GM18526 (cell line): Measurements from ENCODE around the gene TBC1D17.

Experiments
- POLR2A ChIP-seq: IDR thresholded peaks from 3 replicates; pipeline ENCODE4 v1.6.1; 2011; ENCODE audit not compliant: insufficient read length; ENCODE audit errors: extremely low read depth

Gene TBC1D17

GRCh38 chr19:49863935-49864320 lies 13.6 kb upstream of the TBC1D17 start:
- no peak for TF ChIP-seq POLR2A

GRCh38 chr19:49864890-49865289 lies 12.6 kb upstream of the TBC1D17 start:
- TF ChIP-seq POLR2A, result no peak

DNA sequence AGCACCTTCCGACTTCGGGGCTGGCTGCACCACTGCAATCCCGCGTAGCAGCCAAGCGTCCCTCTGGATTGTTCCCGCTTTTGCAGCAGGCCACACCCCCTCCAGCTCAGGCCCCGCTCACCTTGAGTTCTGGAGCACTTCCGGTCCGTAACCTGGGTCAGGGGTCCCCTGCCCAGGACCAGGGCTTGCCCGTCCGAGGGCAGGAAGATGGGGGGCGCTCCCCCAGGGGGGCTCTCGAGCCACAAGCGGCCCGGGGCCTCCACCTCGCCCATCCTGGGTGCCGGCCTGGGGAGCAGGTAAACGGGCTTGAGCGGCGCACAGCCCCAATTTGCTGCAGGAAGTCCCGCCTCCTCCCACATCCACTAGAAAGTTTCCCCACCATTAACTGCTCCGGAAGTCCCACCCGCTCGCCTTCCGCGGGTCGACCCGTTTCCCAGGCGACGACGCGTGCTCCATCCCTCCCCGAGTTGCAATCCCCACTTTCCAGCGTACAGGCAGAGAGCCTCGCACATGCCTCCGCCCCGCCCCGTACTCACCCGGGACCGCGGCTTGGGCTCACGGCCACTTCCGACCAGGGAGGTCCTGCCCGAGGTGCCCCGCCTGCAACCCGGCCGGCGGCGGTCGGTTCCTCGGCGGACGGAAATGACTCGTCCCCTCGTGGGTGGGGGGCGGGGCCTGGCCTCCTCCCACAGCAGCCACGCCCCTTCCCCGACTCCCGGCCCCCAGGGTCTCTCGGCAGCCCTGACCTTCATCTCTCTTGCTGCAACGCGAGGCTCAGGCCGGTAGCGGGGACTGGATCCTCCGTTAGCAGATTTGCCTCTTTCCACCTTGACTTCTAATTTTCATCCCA lies 10.3 kb upstream of the TBC1D17 start, which contains the start of gene PNKP:
Gene PNKP (minus strand): TSS at position 644 of the 850 bp plus-strand sequence. CDS start 372 bp downstream, at position 272.
- peak; percentile 81 for TF ChIP-seq POLR2A

DNA sequence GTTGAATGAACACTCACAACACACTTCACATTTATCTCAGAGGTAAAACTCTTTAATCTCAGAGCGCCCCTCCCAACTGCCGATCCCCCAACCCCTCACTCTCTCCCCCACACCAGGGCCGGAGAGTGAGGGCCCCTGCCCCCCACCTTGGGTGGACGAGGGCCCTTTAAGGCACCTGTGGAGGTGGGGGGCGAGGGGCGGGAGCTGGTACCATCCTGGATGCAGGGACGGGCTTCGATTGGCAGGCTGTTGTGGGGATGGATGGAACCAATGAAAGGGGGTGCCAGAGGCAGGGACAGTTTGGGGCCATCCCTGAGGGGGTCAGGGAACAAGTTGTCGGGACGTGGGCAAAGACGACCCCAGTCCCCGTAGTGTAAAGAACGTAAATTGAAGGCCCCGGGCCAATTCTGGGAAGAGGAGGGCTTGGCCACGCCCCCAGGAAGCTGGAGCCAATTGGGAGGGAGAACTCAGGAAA lies 8.5 kb upstream of the TBC1D17 start:
- TF ChIP-seq POLR2A, result peak; percentile 2

DNA sequence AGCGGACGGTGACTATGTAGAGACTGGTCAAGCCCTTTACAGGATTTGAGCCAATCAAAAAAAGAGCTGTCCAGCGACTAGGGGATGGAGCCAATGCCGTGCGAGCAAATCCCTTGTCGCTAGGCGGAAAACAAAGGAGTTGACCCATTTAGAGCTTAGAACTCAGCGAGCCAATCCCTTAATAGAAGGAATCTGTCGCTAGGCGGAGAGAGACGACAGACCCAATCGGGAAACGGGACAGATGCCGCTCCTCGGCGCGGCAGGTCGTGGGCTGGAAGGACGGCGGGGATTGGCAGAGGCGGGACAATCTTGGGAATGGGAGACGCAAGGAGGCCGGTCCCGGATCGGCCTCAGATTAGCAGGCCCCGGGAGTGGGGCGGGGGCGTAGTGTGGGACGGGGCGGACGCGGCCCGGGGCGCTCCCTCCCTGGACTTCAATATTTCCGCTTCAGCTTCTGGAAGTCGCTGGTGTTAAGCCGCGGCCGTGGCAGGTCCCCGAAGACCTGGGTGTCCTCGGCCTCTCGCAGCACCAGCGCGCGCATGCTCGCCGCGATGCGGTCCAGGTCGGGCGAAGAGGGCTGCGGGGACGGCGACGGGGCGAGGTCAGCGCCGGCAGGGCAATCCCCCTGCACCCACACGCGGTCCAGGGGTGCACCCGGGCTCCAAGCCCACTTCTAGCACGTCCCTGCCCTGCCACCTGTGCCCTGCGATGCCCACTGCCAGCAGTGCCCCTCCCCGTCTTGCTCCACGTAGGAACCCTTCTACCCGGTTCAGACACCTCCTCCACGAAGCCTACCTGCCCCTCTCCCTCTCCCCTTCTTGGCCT lies 7.8 kb upstream of the TBC1D17 start:
- peak; percentile 60 for TF ChIP-seq POLR2A

- no peak for TF ChIP-seq POLR2A
Measured at GRCh38 chr19:49870309-49870901, 7.1 kb upstream of the TBC1D17 start.

- TF ChIP-seq POLR2A, result no peak
Measured at GRCh38 chr19:49871349-49871985, 6.0 kb upstream of the TBC1D17 start.

DNA sequence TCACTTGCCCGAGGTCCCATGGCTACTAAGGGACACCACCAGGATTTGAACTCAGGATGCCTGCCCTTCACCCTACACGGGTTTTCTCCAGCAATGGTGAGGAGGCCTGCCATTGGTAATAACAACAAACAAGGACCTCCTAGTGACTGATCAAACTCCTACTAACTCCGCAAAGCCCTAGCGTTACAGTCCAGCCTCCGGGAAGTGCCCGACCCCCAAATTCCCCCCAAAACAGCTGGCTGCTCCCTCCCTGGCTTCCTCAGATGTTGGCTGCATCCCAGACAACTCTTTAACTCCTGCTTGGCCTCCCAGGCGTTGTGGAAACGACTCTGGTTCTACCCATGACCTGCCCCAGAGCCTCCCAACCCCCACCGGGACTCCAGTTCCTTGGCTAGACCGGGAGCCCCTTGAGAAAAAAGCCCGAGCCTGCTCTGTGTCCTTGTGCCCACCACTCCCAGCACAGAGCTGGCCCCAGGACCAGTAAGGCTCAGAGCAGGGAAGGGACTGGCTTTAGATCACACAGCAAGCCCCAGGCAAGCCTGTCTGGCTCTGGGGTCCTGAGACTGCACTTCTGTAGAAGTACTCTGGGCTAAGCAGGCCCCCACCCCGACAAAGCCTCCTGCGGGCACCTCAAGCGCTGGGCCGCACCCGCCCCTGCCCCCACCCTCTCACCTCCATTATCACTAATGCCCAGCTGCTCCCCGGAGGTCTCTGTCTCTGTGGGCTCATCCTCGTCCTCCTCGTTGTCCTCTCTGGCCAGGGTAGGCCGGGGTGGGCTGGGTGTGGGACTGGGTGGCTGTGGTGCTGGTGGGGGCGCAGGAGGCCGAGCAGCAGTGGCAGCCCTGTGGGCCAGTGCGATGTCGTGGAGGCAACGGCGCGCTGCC lies 5.0 kb upstream of the TBC1D17 start:
- no peak for TF ChIP-seq POLR2A

GRCh38 chr19:49873129-49873521 lies 4.4 kb upstream of the TBC1D17 start:
- TF ChIP-seq POLR2A, result no peak

DNA sequence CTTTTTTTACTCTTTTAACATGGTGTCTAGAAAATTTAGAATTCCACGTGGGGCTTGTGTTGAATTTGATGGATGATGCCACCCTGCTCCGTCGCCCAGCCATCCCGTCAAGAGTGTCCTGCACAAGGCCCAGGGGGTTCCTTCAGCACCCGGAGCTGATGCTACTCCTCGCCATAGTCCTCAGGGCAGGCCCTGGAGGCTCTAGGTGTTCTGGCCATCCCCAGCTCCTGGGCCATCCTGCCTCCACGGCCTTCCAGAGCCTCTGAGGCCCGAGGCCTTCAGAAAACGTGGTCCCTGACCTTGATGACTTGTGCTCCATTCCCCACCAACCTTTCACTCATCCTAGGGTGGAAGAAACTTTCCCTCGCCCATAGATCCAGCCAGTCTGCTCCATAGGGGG lies 3.7 kb upstream of the TBC1D17 start:
- TF ChIP-seq POLR2A, result no peak

DNA sequence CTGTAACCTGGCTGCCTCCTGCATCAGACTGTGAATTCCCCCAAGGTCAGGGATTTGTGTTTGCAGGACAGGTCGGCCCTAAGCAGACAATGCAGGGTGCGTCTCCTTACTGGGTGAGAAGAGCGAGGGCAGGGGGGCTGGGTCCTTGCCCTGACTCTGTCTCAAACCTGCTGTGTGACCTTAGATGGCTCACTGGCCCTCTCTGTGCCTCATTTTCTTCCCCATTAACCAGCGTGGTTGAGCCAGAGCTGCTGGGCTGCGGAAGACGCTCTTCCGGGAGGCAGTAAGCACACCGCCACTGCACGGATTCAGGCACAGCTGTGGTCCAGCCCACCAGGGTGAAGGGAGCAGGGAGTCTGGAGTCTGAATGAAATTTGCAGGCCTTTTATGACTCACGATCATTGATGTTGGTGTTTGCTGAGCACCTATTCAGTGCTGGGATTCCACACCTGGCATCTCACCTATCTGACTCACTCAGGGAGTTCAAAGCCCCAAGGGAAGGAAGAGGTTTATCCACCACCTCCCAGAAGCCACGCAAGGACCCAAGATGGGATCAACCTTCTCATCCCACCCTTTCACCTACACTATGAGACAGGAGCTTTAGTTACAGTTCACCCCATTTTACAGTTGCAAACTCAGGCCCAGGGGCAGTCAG lies 2.9 kb upstream of the TBC1D17 start:
- TF ChIP-seq POLR2A, result no peak

DNA sequence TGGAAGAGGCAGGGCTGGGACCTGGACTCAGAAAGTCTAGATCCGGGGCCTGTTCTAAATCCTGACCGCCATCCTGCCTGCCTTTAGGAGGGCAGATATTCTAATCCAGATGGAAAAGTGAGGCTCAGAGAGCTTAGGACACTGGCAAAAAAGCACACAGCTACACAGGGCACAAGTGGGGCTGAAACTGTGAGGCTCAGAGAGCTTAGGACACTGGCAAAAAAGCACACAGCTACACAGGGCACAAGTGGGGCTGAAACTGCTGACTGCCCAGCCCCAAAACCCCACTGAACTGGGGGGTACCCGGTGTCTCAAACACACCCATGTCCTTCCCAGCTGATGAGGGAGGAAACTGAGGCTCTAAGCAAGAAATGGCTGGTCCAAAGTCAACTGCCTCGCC lies 2.3 kb upstream of the TBC1D17 start:
- no peak for TF ChIP-seq POLR2A

DNA sequence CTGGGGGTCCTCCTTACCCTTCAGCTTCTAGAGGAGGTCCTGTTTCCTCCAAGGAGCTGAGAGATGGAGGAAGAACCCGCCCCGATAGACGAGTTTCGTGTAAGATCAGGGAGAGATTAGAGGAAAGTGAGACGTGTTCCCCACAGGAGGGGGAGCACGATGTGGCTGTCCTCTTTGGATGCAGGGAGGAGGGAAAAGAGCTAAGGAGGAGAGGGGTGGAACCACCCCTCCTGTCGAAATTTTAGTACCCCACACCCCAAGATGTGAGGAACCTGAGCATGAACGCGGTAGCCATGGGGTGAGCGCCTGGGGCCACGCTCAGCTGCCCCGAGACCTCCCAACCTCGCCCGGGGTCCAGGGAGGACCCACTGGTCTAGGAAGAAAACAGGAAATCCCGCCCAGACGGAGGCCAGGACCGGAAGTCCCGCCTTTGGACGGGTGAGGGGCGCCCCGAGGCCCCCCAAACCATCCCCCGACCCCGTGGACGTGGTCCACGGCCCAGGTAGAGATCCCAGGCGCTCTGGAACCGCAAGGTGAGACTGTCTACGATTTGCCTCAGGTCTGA lies 1.6 kb upstream of the TBC1D17 start:
- peak; percentile 24 for TF ChIP-seq POLR2A

- TF ChIP-seq POLR2A, result peak; percentile 33
Measured at GRCh38 chr19:49876422-49877019, 981 bp upstream of the TBC1D17 start.
